ENCODE data around the gene CAMK1D. TPM values are rescaled to one million over a fixed set of nuclear protein-coding genes. Genes with fewer than 3 reads are reported as not detected.

Gene CAMK1D
- total RNA-seq, 4 donors from 2014 or later, result 29.7 to 36.7 (median 33.3) TPM

DNA sequence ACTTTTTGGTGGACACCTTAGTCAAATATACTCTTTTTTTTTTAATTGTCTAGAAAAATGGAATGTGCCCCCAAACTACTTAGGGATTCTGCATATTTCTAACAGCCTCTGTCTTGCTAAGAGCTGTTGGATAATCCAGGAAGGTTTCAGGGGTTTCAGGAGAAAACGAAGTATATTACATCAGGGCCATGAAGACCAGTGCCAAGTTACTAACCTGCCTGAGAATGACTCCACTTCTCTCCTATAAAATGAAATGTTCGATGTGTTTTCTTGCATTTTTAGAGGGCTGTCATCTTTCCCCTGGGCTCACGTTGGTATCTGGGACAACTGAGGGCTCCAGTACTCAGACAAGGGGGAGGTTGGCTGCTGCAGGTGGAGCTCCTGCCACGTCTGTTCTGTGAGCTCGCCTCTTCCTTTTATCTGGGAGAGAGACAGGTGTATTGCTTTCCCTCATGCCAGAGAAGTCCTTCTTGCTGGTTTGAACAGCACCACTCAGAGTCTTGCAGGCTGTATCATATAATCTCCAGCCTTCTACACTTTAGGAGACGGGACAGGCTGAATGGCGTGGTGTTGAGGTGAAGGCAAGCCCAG, 71.3 kb downstream of the CAMK1D start:
- no peak overlapping the region for H3K4me3 ChIP-seq (ENCODE audit: low read depth, poor library complexity, severe bottlenecking)
- intact Hi-C loops (cut with DNase I; ENCODE audit: low total_unique reads), result no loop called here
- no peak for DNase-seq (ENCODE audit: low spot score in 2 of 2)
- 89 to 94% methylated on average over 7 of the region's 7 CpGs for WGBS, 2 donors
- TF ChIP-seq POLR2A (IDR thresholded peaks at IDR 0.05), result no peak
- TF ChIP-seq, protein P1, sequence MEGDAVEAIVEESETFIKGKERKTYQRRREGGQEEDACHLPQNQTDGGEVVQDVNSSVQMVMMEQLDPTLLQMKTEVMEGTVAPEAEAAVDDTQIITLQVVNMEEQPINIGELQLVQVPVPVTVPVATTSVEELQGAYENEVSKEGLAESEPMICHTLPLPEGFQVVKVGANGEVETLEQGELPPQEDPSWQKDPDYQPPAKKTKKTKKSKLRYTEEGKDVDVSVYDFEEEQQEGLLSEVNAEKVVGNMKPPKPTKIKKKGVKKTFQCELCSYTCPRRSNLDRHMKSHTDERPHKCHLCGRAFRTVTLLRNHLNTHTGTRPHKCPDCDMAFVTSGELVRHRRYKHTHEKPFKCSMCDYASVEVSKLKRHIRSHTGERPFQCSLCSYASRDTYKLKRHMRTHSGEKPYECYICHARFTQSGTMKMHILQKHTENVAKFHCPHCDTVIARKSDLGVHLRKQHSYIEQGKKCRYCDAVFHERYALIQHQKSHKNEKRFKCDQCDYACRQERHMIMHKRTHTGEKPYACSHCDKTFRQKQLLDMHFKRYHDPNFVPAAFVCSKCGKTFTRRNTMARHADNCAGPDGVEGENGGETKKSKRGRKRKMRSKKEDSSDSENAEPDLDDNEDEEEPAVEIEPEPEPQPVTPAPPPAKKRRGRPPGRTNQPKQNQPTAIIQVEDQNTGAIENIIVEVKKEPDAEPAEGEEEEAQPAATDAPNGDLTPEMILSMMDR (IDR thresholded peaks at IDR 0.05), result no peak

- intact Hi-C loops (cut with DNase I; ENCODE audit: low total_unique reads), result no loop called here
- no peak overlapping the region for H3K4me3 ChIP-seq (ENCODE audit: low read depth, poor library complexity, severe bottlenecking)
- DNase-seq (ENCODE audit: low spot score in 2 of 2), result no peak
- TF ChIP-seq, protein P1 (IDR thresholded peaks at IDR 0.05), result no peak
- TF ChIP-seq POLR2A (IDR thresholded peaks at IDR 0.05), result no peak
- WGBS, 2 donors, result 60 to 68% methylated on average over 10 of the region's 10 CpGs
Observed at GRCh38 chr10:12422189-12422588, 72.8 kb downstream of the CAMK1D start.

DNA sequence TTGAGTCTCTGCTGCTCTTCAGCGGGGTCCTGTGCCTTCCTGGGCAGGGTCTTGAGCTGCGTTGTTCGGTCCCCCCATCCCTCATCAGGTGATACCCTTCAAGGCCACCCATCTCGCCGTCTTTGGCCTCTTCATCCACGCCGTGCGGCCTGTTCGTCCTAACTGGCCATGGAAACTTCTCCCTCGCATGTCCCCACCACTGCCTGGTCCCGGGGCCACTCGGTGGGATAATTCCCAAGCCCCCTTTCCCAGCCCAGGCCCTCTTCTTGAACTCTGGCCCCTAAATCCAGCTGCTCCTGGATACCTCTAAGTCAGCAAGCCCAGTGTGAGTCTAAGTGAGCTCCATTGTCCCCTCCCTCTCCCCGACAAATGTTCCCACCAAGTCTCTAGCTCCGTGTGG, 74.5 kb downstream of the CAMK1D start:
- DNase-seq (ENCODE audit: low spot score in 2 of 2), result no peak
- no peak for TF ChIP-seq POLR2A (IDR thresholded peaks at IDR 0.05)
- TF ChIP-seq, protein P1 (IDR thresholded peaks at IDR 0.05), result no peak
- H3K4me3 ChIP-seq (ENCODE audit: low read depth, poor library complexity, severe bottlenecking), result no peak overlapping the region
- intact Hi-C loops (cut with DNase I; ENCODE audit: low total_unique reads), result no loop called here
- WGBS, 2 donors, result 97 to 99% methylated on average over 14 of the region's 14 CpGs

DNA sequence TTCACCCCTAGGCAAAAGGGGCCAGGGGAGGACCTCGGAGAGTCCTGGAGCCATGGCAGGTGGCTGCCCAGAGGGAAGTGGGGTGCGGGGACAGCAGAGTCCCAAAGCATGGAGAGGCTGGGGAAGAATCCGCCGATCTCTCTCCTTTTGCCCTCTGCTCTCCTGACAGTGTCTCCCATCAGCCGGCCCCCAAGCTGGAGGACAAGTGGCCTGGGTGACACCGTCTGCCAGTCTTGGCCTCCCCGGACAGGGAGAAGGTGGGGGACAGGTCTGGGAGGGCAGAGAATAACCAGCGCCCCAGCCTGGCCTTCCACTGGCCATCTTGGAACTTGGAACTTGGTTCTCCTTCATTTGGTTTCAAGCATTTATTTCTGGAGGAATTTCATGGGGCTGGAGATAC, 77.9 kb downstream of the CAMK1D start:
- 92 to 94% methylated on average over 8 of the region's 8 CpGs for WGBS, 2 donors
- no peak overlapping the region for H3K4me3 ChIP-seq (ENCODE audit: low read depth, poor library complexity, severe bottlenecking)
- intact Hi-C loops (cut with DNase I; ENCODE audit: low total_unique reads), result no loop called here
- no peak for TF ChIP-seq POLR2A (IDR thresholded peaks at IDR 0.05)
- TF ChIP-seq, protein P1 (IDR thresholded peaks at IDR 0.05), result no peak
- DNase-seq (ENCODE audit: low spot score in 2 of 2), result no peak

DNA sequence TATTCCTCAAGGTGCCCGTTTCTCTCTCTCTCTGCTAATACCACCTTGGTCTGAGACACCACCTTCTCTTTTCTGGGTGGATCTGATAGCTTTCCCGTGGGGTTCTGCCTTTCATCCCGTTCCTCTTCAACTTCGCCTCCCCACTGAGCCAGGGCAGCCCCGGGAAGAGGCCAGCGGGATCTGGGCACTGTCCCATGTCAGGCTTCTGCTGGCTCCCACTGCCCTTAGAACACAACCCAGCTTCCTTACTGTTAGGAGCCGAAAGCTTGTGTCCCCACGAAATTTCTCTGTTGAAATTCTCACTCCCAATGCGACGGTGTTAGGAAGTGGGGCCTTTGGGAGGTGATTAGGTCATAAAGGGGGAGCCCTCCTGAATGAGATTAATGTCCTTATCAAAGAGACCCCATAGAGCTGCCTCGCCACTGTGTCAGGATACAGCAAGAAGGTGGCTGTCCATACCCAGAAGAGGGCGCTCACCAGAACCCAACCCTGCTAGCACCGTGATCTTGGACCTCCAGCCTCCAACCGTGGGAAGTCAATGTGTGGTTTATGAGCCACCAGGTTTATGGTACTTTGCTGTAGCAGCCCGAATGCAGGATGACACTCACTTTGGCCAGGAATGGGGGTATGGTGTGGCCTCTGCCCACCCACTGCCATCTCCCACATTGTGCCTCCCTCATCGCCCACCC, 79.2 kb downstream of the CAMK1D start:
- H3K4me3 ChIP-seq (ENCODE audit: low read depth, poor library complexity, severe bottlenecking), result no peak overlapping the region
- intact Hi-C loops (cut with DNase I; ENCODE audit: low total_unique reads), result no loop called here
- no peak for DNase-seq (ENCODE audit: low spot score in 2 of 2)
- 87 to 91% methylated on average over 13 to 16 of the region's 16 CpGs for WGBS, 2 donors
- TF ChIP-seq POLR2A (IDR thresholded peaks at IDR 0.05), result no peak
- TF ChIP-seq, protein P1 (IDR thresholded peaks at IDR 0.05), result no peak
